Adrenal gland (tissue), 12 donors: ENCODE measurements around the gene PTPRE. TPM values are rescaled to one million over a fixed set of nuclear protein-coding genes. Genes with fewer than 3 reads are reported as not detected.

Experiments
- DNase-seq, 7 donors: peaks; one replicate each; pipeline ENCODE4 v3.0.0-alpha.2; 2019 to 2020
- H3K27ac ChIP-seq, 5 donors: fragments of 200-600 bp; sonication (generic) in 4 of 5; 1 replicate in 3 of 5; 2 replicates in 2 of 5; pipeline versions ENCODE4 v1.5.1 to v1.8.0; 2016 to 2020; ENCODE audit warnings: mild to moderate bottlenecking in 1 of 5
- H3K27me3 ChIP-seq: fragments of 200-600 bp; 2 replicates; pipeline ENCODE4 v1.8.0; 2021
- H3K36me3 ChIP-seq, 2 donors: fragments of 200-600 bp; replicated peaks in 1 of 2; 1 replicate in 1 of 2; 2 replicates in 1 of 2; pipeline versions ENCODE4 v1.5.1 to v1.8.0; 2018 to 2022
- H3K4me1 ChIP-seq, 2 donors: fragments of 200-600 bp; replicated peaks in 1 of 2; 1 replicate in 1 of 2; 2 replicates in 1 of 2; pipeline versions ENCODE4 v1.5.1 to v1.8.0; 2018 to 2021
- H3K4me3 ChIP-seq, 4 donors: fragments of 200-600 bp; sonication (generic) in 3 of 4; one replicate each; pipeline ENCODE4 v1.5.1; 2016 to 2018
- H3K9me3 ChIP-seq, 3 donors: fragments of 200-600 bp; sonication (generic) in 1 of 3; replicated peaks in 1 of 3; 1 replicate in 2 of 3; 2 replicates in 1 of 3; pipeline versions ENCODE4 v1.5.1 to v1.8.0; 2016 to 2021
- CTCF ChIP-seq, 6 experiments: fragments of 450-650 bp in 4 of 6; fragments of 200-600 bp in 2 of 6; sonication (generic) in 1 of 6; IDR thresholded peaks; 1 replicate in 5 of 6; 2 replicates in 1 of 6; pipeline versions ENCODE4 v1.5.1 to v1.8.0; 2016 to 2021; ENCODE audit warnings: antibody characterized with exemption in 6 of 6, mild to moderate bottlenecking in 2 of 6, moderate library complexity in 1 of 6
- POLR2A ChIP-seq, 2 donors: fragments of 450-650 bp; IDR thresholded peaks; one replicate each; pipeline ENCODE4 v1.6.1; 2017; ENCODE audit warnings: antibody characterized with exemption in 2 of 2, mild to moderate bottlenecking in 2 of 2, moderate library complexity in 1 of 2
- WGBS, 4 donors: extraction: QIAGEN DNeasy Blood & Tissue Kit in 2 of 4; methylation state at CpG; one replicate each; pipeline versions ENCODE4 v1.1.5 to v1.1.7; 2013 to 2017; 5-methylcytosine and 5-hydroxymethylcytosine counted together
- intact Hi-C, 2 donors: fragments of 100-400 bp; cut with DNase I; formaldehyde crosslinking; loops; one replicate each; pipeline versions ENCODE4 v1.14.1 to v1.15.0; 2022 to 2023
- polyA plus RNA-seq, 3 donors: library from polyadenylated mRNA; stranded (reverse); fragments of 200-250 nt in 2 of 3; fragments of 350-450 nt in 1 of 3; fragmentation: Illumina TruSeq in 1 of 3; extraction: RNeasy Lipid Tissue Mini Kit (QIAGEN cat#74804) in 1 of 3; gene quantifications; one replicate each; pipeline ENCODE4 v1.2.3, GENCODE V29; 2013 to 2014
- total RNA-seq, 9 donors: library from RNA; depleted of rRNA in 4 of 9; stranded (reverse); fragments of >200 nt in 4 of 9; fragments of 120-200 nt in 1 of 9; fragmentation: NEBNext Ultra II Directional in 1 of 9; extraction: Animal tissue kit (Norgen Biotek cat#: 25700) in 1 of 9; gene quantifications; one replicate each; pipeline versions ENCODE4 v1.1.0 to v1.2.4, GENCODE V29; 2013 to 2023
- donor health status: healthy with polysubstance abuse.
- donor health status: Bipolar disorder and iron deficiency.
- donor health status: DM: yes; HTN: yes; CAD: no.
- donor health status: DM: no; HTN: no; CAD: no.
- donor health status: DM: no; HTN: no; CAD: no.
- donor health status: DM: yes; HTN: yes; CAD: no.

PTPRE gene
- total and polyA plus RNA-seq, 12 donors = 7.6 to 52.8 (median 41.0) TPM

DNA sequence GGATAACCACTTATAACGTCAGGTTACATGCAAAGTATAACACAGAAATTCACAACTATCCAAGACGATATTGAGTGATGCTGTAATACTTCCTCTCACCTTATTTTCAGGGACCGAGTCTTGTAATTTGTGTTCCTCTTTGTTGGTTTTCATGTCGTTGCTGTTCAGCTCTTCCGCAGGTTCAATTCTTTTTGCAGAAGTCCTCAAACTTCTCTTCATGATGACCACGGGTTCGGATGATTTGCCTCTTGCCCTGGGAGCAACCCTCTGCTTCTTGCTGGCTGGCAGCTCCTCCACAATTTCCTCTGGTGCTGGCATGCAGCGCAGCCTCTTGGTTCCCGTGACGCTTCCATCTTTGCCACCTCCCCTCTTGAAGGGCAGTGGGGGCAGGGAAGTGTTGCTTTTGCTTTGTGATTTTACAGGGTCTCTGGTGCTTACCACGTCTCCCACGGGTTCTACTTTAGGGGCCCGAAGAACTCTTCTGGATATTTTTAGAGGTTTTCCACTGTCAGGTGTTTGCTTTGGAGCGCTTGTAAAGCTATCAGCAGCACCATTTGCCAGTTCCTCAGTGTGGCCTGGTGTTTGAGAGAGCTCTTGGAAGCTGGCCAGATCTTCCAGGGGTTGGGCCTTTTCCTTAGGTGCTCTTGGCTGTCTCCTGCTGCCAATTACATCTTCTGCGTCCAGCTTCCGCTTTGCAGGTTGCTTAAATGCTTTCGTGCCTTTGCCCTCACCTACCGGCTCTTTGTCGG is 195.8 kb downstream of the PTPRE start:
- TF ChIP-seq POLR2A (IDR thresholded peaks at IDR 0.05) (no peak), CTCF (IDR thresholded peaks at IDR 0.05) (no peak)
- H3K4me1 ChIP-seq = no peaks in the 10 kb centered on the region
- H3K9me3 ChIP-seq = no peaks in the 10 kb centered on the region
- intact Hi-C loops = no loop called here
- H3K4me3 ChIP-seq = no peak overlapping the region
- no peaks in the 10 kb centered on the region for H3K27me3 ChIP-seq
- DNase-seq = no peak
- 81 to 91% (median 86%) methylated on average over 19 of the region's 19 CpGs for WGBS, 4 donors
- no peak overlapping the region for H3K27ac ChIP-seq
- H3K36me3 ChIP-seq = no peaks in the 10 kb centered on the region

- no peak for DNase-seq
Measured at GRCh38 chr10:128103229-128103714, 196.4 kb downstream of the PTPRE start.

DNA sequence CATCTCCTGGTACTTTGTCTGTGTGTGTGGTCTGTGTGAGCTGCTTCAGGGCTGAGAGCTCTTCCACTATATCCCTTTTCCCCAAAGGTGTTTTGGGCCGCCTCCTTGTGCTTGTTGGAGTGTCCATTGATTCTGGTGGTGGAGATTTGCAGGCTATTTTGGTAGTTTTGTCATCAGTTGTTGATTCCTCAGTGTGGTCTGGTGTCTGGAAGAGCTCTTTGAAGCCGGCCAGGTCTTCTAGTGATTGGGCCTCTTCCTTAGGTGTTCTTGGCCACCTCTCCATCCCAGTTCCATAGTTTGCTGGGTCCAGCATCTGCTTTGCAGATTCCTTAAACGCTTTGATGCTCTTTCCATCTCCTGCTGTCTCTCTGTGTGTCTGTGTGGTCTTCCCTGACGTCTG is 198.5 kb downstream of the PTPRE start:
- intact Hi-C loops = no loop called here
- TF ChIP-seq CTCF (IDR thresholded peaks at IDR 0.05) (no peak), POLR2A (IDR thresholded peaks at IDR 0.05) (no peak)
- no peak for DNase-seq
- no peaks in the 10 kb centered on the region for H3K27me3 ChIP-seq
- 97 to 99% (median 98%) methylated on average over 4 of the region's 4 CpGs for WGBS, 4 donors
- H3K36me3 ChIP-seq = no peaks in the 10 kb centered on the region
- no peak overlapping the region for H3K27ac ChIP-seq
- H3K4me3 ChIP-seq = no peak overlapping the region
- no peaks in the 10 kb centered on the region for H3K4me1 ChIP-seq
- no peaks in the 10 kb centered on the region for H3K9me3 ChIP-seq

More at GRCh38 chr10:128103229-128103714, 196.4 kb downstream of the PTPRE start:
- Histone ChIP-seq H3K27ac (no peak overlapping the region), H3K4me1 (no peaks in the 10 kb centered on the region), H3K9me3 (no peaks in the 10 kb centered on the region), H3K4me3 (no peak overlapping the region), H3K27me3 (no peaks in the 10 kb centered on the region), H3K36me3 (no peaks in the 10 kb centered on the region)
- TF ChIP-seq CTCF (IDR thresholded peaks at IDR 0.05) (no peak), POLR2A (IDR thresholded peaks at IDR 0.05) (no peak)
- intact Hi-C loops = no loop called here
- WGBS, 4 donors = 85 to 96% (median 92%) methylated on average over 8 of the region's 8 CpGs

DNA sequence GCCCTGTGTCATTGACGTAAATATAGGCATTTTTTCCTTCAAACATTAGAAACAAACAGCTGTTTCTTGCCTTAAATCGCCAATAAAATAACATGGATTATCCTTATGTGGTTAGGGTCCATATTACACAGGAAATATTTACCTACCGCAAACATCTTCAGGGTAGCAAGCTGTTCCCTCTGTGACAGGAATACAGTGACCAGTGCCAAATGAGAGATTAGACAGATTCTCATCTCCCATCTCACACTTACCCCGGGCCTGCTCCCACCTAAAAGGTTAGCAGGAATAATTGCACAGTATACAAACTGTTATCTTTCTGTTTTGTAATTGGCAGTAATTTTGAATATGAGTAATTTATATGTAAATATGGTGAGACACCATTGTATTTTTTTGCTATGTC is 202.8 kb downstream of the PTPRE start:
- H3K27ac ChIP-seq = no peak overlapping the region
- no peaks in the 10 kb centered on the region for H3K4me1 ChIP-seq
- H3K27me3 ChIP-seq = no peaks in the 10 kb centered on the region
- intact Hi-C loops = no loop called here
- WGBS, 4 donors = 96 to 99% (median 96%) methylated on average over 4 of the region's 4 CpGs
- no peaks in the 10 kb centered on the region for H3K36me3 ChIP-seq
- TF ChIP-seq CTCF (IDR thresholded peaks at IDR 0.05) = no peak
- TF ChIP-seq POLR2A (IDR thresholded peaks at IDR 0.05) = no peak
- no peak for DNase-seq
- no peak overlapping the region for H3K4me3 ChIP-seq
- no peaks in the 10 kb centered on the region for H3K9me3 ChIP-seq
